Uterus (tissue), 4 donors: Measurements from ENCODE around the gene SH3TC1. TPM values are rescaled to one million over a fixed set of nuclear protein-coding genes. Genes with fewer than 3 reads are reported as not detected.

Experiments used
- DNase-seq, 2 donors: peaks; one replicate each; pipeline ENCODE4 v3.0.0-alpha.2; 2019 to 2020
- H3K27ac ChIP-seq, 2 donors: fragments of 200-600 bp; sonication (generic); 1 replicate in 1 of 2; 2 replicates in 1 of 2; pipeline ENCODE4 v1.5.1; 2016 to 2018
- H3K27me3 ChIP-seq, 2 donors: fragments of 200-600 bp; sonication (generic); one replicate each; pipeline ENCODE4 v1.5.1; 2018 to 2019; ENCODE audit warnings: control low read depth in 1 of 2
- H3K36me3 ChIP-seq, 2 donors: fragments of 200-600 bp; sonication (generic); one replicate each; pipeline ENCODE4 v1.5.1; 2019; ENCODE audit warnings: control low read depth in 1 of 2
- H3K4me1 ChIP-seq, 2 donors: fragments of 200-600 bp; sonication (generic); one replicate each; pipeline ENCODE4 v1.5.1; 2018 to 2019; ENCODE audit warnings: control low read depth in 1 of 2
- H3K4me3 ChIP-seq, 2 donors: fragments of 200-600 bp; sonication (generic); 1 replicate in 1 of 2; 2 replicates in 1 of 2; pipeline ENCODE4 v1.5.1; 2018 to 2019; ENCODE audit warnings: mild to moderate bottlenecking in 1 of 2
- H3K9me3 ChIP-seq, 2 donors: fragments of 200-600 bp; sonication (generic); one replicate each; pipeline ENCODE4 v1.5.1; 2019; ENCODE audit warnings: control low read depth in 1 of 2
- POLR2A ChIP-seq, 2 donors: fragments of 450-650 bp; IDR thresholded peaks; one replicate each; pipeline ENCODE4 v1.6.1; 2016; ENCODE audit warnings: antibody characterized with exemption in 2 of 2, mild to moderate bottlenecking in 1 of 2, moderate library complexity in 1 of 2
- intact Hi-C: fragments of 100-400 bp; cut with DNase I; formaldehyde crosslinking; loops from one replicate; pipeline ENCODE4 v1.15.1; 2023; ENCODE audit warnings: low total_unique reads
- total RNA-seq, 4 donors: library from RNA; depleted of rRNA in 3 of 4; stranded (reverse); fragments of >200 nt in 3 of 4; gene quantifications; one replicate each; pipeline versions ENCODE4 v1.1.0 to v1.2.4, GENCODE V29; 2014 to 2023
- TF ChIP-seq, protein P1 (sequence below), 4 experiments: fragments of 200-600 bp in 2 of 4; fragments of 450-650 bp in 2 of 4; sonication (generic) in 2 of 4; IDR thresholded peaks; one replicate each; pipeline ENCODE4 v1.5.1; 2016 to 2019; ENCODE audit warnings: antibody characterized with exemption in 4 of 4, mild to moderate bottlenecking in 2 of 4, moderate library complexity in 1 of 4
- donor health status: DM: yes; HTN: yes; CAD: no.

SH3TC1 gene
- total RNA-seq, 4 donors from 2014 or later = 5.1 to 16.4 (median 11.3) TPM

DNA sequence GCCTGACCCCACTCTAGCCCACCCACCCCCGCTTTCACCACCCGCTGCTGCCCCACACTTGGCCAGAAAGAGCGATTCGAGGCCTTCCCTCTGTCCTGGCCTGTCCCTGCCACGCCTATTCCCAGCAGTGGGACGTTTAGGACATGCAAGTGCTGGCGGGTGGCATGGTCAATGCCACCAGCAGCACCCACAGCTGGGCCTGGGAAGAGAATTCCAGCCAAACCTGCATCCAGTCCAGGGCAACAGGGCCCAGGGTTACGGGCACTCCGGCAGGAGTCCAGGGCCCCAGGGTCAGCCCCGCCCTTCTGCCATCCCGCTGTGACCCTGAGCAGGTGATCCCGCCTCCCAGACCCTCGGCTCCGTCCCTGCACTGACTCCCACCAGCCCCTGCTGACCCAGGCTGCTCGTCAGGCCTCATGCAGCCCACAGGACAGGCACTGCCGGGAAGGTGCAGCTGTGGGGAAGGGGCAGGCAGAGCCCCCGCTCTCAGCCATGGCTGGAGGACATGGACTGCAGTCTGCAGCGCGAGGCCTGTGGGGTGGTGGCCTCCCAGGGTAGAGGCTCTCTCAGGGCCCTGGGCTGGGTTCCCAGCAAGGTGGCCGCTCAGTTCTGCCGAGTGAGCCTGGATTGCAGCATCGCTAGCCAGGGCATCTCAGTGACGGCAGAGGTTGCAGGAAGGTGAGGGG, 63.7 kb downstream of the SH3TC1 start:
- DNase-seq = no peak
- no peak for TF ChIP-seq POLR2A (IDR thresholded peaks at IDR 0.05)
- TF ChIP-seq, protein P1, sequence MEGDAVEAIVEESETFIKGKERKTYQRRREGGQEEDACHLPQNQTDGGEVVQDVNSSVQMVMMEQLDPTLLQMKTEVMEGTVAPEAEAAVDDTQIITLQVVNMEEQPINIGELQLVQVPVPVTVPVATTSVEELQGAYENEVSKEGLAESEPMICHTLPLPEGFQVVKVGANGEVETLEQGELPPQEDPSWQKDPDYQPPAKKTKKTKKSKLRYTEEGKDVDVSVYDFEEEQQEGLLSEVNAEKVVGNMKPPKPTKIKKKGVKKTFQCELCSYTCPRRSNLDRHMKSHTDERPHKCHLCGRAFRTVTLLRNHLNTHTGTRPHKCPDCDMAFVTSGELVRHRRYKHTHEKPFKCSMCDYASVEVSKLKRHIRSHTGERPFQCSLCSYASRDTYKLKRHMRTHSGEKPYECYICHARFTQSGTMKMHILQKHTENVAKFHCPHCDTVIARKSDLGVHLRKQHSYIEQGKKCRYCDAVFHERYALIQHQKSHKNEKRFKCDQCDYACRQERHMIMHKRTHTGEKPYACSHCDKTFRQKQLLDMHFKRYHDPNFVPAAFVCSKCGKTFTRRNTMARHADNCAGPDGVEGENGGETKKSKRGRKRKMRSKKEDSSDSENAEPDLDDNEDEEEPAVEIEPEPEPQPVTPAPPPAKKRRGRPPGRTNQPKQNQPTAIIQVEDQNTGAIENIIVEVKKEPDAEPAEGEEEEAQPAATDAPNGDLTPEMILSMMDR (IDR thresholded peaks at IDR 0.05) = no peak
- intact Hi-C loops = no loop called here

DNA sequence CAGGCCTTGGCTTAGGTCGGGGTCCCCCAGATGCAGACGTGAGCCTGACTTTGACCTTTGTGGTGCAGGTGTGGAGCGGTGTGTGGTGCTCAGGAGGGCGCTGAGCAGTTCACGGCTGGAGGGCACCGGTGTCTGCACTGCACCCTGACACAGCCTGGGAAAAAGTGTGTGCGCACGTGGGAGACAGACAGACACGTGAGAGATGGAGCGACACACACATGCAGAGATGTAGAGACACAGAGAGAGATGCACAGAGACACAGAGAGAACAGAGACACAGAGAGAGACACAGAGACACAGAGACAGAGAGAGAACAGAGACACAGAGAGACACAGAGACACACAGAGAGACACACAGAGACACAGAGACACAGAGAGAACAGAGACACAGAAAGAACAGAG, 64.3 kb downstream of the SH3TC1 start:
- no peak overlapping the region for H3K27ac ChIP-seq

More for the DNA sequence above, 63.7 kb downstream of the SH3TC1 start:
- peaks cover 0 to 5% of the 10 kb centered on the region in 2 donors for H3K4me1 ChIP-seq
- no peak overlapping the region for H3K27ac ChIP-seq
- H3K4me3 ChIP-seq = no peak overlapping the region
- H3K36me3 ChIP-seq = no peaks in the 10 kb centered on the region
- H3K9me3 ChIP-seq = no peaks in the 10 kb centered on the region
- no peaks in the 10 kb centered on the region for H3K27me3 ChIP-seq

DNA sequence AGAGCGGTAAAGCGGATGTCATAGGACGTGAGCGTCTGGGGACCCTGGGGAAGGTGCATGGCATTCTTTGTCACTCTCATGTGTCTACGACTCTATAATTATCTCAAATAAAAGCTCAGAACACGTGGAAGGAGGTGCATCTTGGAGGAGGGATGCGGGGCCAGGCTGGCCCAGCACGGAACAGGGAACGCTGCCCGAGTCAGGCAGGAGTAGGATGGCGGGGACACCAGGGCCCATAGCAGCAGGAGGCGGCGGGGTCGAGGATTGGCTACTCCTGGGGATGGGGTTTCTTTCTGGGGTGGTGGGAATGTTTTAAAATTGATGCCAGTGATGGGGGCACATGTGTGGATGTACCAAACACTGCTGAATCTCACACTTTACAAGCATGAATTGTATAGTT, 65.0 kb downstream of the SH3TC1 start:
- TF ChIP-seq, protein P1 (IDR thresholded peaks at IDR 0.05) = no peak
- no peak for TF ChIP-seq POLR2A (IDR thresholded peaks at IDR 0.05)
- intact Hi-C loops = no loop called here
- DNase-seq = no peak

More for the DNA sequence above, 64.3 kb downstream of the SH3TC1 start:
- Histone ChIP-seq H3K9me3 (no peaks in the 10 kb centered on the region), H3K27me3 (no peaks in the 10 kb centered on the region), H3K36me3 (no peaks in the 10 kb centered on the region), H3K4me1 (peaks cover 0 to 5% of the 10 kb centered on the region in 2 donors), H3K4me3 (no peak overlapping the region)
- no peak for DNase-seq
- intact Hi-C loops = no loop called here
- TF ChIP-seq POLR2A (IDR thresholded peaks at IDR 0.05) = no peak
- TF ChIP-seq, protein P1 (IDR thresholded peaks at IDR 0.05) = no peak

DNA sequence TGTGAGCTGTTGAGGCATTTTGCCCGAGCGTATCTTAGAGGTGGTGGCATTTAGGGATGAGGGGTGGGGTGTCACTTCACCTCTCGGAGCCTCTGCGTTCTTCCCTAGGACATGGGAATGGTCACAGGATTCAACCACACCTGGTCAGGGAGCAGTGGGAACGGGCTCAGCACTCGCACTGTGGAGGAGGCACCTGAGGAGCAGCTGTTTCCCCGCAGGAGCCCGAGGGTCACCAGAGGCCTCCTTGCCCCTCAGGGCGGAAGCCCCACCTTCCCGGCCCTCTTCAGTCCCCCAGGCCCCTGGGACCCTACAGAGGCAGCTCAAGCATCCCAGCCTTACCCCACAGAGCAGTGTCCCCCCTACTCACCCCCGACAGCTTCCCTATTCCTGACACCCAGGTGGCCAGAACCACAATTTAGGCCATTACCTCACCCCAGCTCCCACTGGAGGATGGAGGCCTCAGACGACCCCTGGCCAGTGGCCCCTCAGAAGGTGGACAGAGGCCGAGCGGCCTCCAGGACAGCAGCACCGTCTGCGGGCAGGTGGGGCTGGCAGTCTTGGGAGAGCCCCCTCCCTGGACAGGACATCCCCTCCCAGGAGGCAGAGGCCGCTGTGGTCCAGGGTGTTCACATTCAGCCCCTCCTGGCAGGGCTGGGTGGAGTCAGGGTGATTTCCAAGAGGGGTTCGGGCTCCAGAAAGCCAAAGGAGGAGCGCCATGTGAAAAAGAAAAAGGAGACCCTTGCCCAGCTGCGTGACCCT, 66.3 kb downstream of the SH3TC1 start:
- H3K9me3 ChIP-seq = no peaks in the 10 kb centered on the region

More for the DNA sequence above, 65.0 kb downstream of the SH3TC1 start:
- Histone ChIP-seq H3K9me3 (no peaks in the 10 kb centered on the region), H3K27ac (no peak overlapping the region), H3K27me3 (no peaks in the 10 kb centered on the region), H3K4me3 (no peak overlapping the region), H3K36me3 (no peaks in the 10 kb centered on the region), H3K4me1 (peaks cover 0 to 8% of the 10 kb centered on the region in 2 donors)

More for the DNA sequence above, 66.3 kb downstream of the SH3TC1 start:
- Histone ChIP-seq H3K27me3 (no peaks in the 10 kb centered on the region), H3K4me1 (peaks cover 0 to 12% of the 10 kb centered on the region in 2 donors), H3K27ac (no peak overlapping the region), H3K36me3 (no peaks in the 10 kb centered on the region), H3K4me3 (no peak overlapping the region)
- TF ChIP-seq POLR2A (IDR thresholded peaks at IDR 0.05) = no peak
- TF ChIP-seq, protein P1 (IDR thresholded peaks at IDR 0.05) = no peak
- DNase-seq = no peak
- intact Hi-C loops = no loop called here
